Cerebellar cortex (tissue), 1 donor: ENCODE measurements around the gene FAM177A1.

Source experiments
- DNase-seq: peaks from one replicate; pipeline ENCODE4 v3.0.0-alpha.2; 2015; ENCODE audit warnings: low spot score

The FAM177A1 gene

GRCh38 chr14:35123388-35123703, 77.3 kb downstream of the FAM177A1 start:
- no peak for DNase-seq

- no peak for DNase-seq
These were observed 78.1 kb downstream of the FAM177A1 start for GRCh38 chr14:35124127-35124526.
